Smooth muscle cell (in vitro differentiated cells): ENCODE measurements around the gene SCFD2. TPM values are rescaled to one million over a fixed set of nuclear protein-coding genes. Genes with fewer than 3 reads are reported as not detected.

Experiments
- DNase-seq: peaks from one replicate; lab custom pipeline; 2025; ENCODE audit not compliant: unreplicated experiment; lab: John Stamatoyannopoulos, UW
- H2AFZ ChIP-seq: fragments of 200-600 bp; sonication (generic); 2 replicates; pipeline ENCODE4 v1.6.0; 2016; ENCODE audit warnings: antibody characterized with exemption, low read depth, mild to moderate bottlenecking
- H3F3A ChIP-seq: fragments of 200-600 bp; sonication (generic); 2 replicates; pipeline ENCODE4 v1.6.0; 2017; ENCODE audit warnings: antibody characterized with exemption, low read depth
- H3K27ac ChIP-seq: fragments of 200-600 bp; sonication (generic); 2 replicates; pipeline ENCODE4 v1.5.1; 2016; ENCODE audit warnings: low read depth, mild to moderate bottlenecking
- H3K27me3 ChIP-seq: fragments of 200-600 bp; sonication (generic); 2 replicates; pipeline ENCODE4 v1.6.1; 2016; ENCODE audit warnings: low read depth, mild to moderate bottlenecking
- H3K36me3 ChIP-seq: fragments of 200-600 bp; sonication (generic); 2 replicates; pipeline ENCODE4 v1.5.1; 2016; ENCODE audit warnings: low read depth
- H3K4me1 ChIP-seq: fragments of 200-600 bp; sonication (generic); 2 replicates; pipeline ENCODE4 v1.5.1; 2016; ENCODE audit warnings: low read depth
- H3K4me2 ChIP-seq: fragments of 200-600 bp; sonication (generic); 2 replicates; pipeline ENCODE4 v1.6.0; 2016; ENCODE audit warnings: mild to moderate bottlenecking
- H3K4me3 ChIP-seq: fragments of 200-600 bp; sonication (generic); 2 replicates; pipeline ENCODE4 v1.5.1; 2016; ENCODE audit warnings: mild to moderate bottlenecking
- H3K79me2 ChIP-seq: fragments of 200-600 bp; sonication (generic); 2 replicates; pipeline ENCODE4 v1.6.0; 2016; ENCODE audit warnings: low read depth, mild to moderate bottlenecking
- H3K9ac ChIP-seq: fragments of 200-600 bp; sonication (generic); 2 replicates; pipeline ENCODE4 v1.6.0; 2016; ENCODE audit warnings: low read depth
- H3K9me3 ChIP-seq: fragments of 200-600 bp; sonication (generic); replicated peaks from 2 replicates; pipeline ENCODE4 v1.5.1; 2016; ENCODE audit warnings: low read depth
- H4K20me1 ChIP-seq: fragments of 200-600 bp; sonication (generic); 2 replicates; pipeline ENCODE4 v1.6.0; 2016; ENCODE audit warnings: low read depth
- CTCF ChIP-seq: fragments of 200-600 bp; sonication (generic); IDR thresholded peaks from 2 replicates; pipeline ENCODE4 v1.5.1; 2017; ENCODE audit warnings: borderline replicate concordance, mild to moderate bottlenecking, antibody characterized with exemption; ENCODE audit not compliant: insufficient read depth, poor library complexity, severe bottlenecking
- WGBS: methylation state at CpG from one replicate; pipeline ENCODE4 v1.1.7; 2016; ENCODE audit warnings: low lambda C conversion rate; 5-methylcytosine and 5-hydroxymethylcytosine counted together
- polyA plus RNA-seq: library from polyadenylated mRNA; unstranded; fragments of >200 nt; fragmentation: Nextera tagmentation; extraction: Ambion mirVana; gene quantifications from 2 replicates; pipeline ENCODE4 v1.2.1, GENCODE V29; 2016
- total RNA-seq: library from RNA; depleted of rRNA; stranded (reverse); fragments of >200 nt; gene quantifications from 2 replicates; pipeline ENCODE4 v1.2.3, GENCODE V29; 2014

The SCFD2 gene
- total and polyA plus RNA-seq, 2 experiments from 2014 or later = 7.8 to 11.4 TPM

GRCh38 chr4:53013873-53014775, 351.7 kb downstream of the SCFD2 start:
- no peak overlapping the region for H3K9ac ChIP-seq
- H3K4me2 ChIP-seq = no peak overlapping the region
- H3K27ac ChIP-seq = peak overlapping the region; percentile 28
- H2AFZ ChIP-seq = no peak overlapping the region
- no peak overlapping the region for H3K4me3 ChIP-seq
- no peaks in the 10 kb centered on the region for H3K27me3 ChIP-seq
- 86% methylated on average over 5 of the region's 5 CpGs for WGBS
- H3F3A ChIP-seq = no peaks in the 10 kb centered on the region
- H3K36me3 ChIP-seq = no peaks in the 10 kb centered on the region
- TF ChIP-seq CTCF = no peak
- H4K20me1 ChIP-seq = no peaks in the 10 kb centered on the region
- H3K9me3 ChIP-seq = no peaks in the 10 kb centered on the region
- H3K4me1 ChIP-seq = peaks cover 9% of the 10 kb centered on the region
- H3K79me2 ChIP-seq = no peaks in the 10 kb centered on the region
- DNase-seq = no peak

GRCh38 chr4:53012738-53013137, 353.1 kb downstream of the SCFD2 start:
- Histone ChIP-seq H4K20me1 (no peaks in the 10 kb centered on the region), H3K9me3 (no peaks in the 10 kb centered on the region), H2AFZ (peak overlapping the region; percentile 50), H3F3A (no peaks in the 10 kb centered on the region), H3K4me1 (peaks cover 9% of the 10 kb centered on the region), H3K79me2 (no peaks in the 10 kb centered on the region), H3K9ac (no peak overlapping the region), H3K4me3 (no peak overlapping the region), H3K27ac (peak overlapping the region; percentile 44), H3K4me2 (peak overlapping the region; percentile 47), H3K27me3 (no peaks in the 10 kb centered on the region), H3K36me3 (no peaks in the 10 kb centered on the region)
- WGBS = 39% methylated on average over 1 of the region's 1 CpG
- DNase-seq = no peak
- TF ChIP-seq CTCF = no peak

- Histone ChIP-seq H3K27ac (no peak overlapping the region), H4K20me1 (no peaks in the 10 kb centered on the region), H3F3A (no peaks in the 10 kb centered on the region), H3K9me3 (no peaks in the 10 kb centered on the region), H3K36me3 (no peaks in the 10 kb centered on the region), H3K4me2 (no peak overlapping the region), H3K9ac (no peak overlapping the region), H2AFZ (no peak overlapping the region), H3K4me3 (no peak overlapping the region), H3K27me3 (no peaks in the 10 kb centered on the region), H3K4me1 (peaks cover 9% of the 10 kb centered on the region), H3K79me2 (no peaks in the 10 kb centered on the region)
- 85% methylated on average over 2 of the region's 2 CpGs for WGBS
- no peak for DNase-seq
- no peak for TF ChIP-seq CTCF
Observed at GRCh38 chr4:53011259-53011905, 354.5 kb downstream of the SCFD2 start.
